ENCODE data around the gene IL1RAPL1. TPM values are rescaled to one million over a fixed set of nuclear protein-coding genes. Genes with fewer than 3 reads are reported as not detected.

Gene IL1RAPL1
- polyA plus RNA-seq, 1 donor from 2014 or later, result not detected

- Histone ChIP-seq H3K36me3 (ENCODE audit: insufficient read depth, low read length) (no peaks in the 10 kb centered on the region), H3K27ac (ENCODE audit: low read length) (no peak overlapping the region), H3K4me3 (ENCODE audit: low read length) (no peak overlapping the region), H2AFZ (ENCODE audit: low read depth, low read length) (no peak overlapping the region), H3K27me3 (ENCODE audit: insufficient read depth, low read depth, low read length) (no peaks in the 10 kb centered on the region), H4K20me1 (ENCODE audit: insufficient read depth) (no peaks in the 10 kb centered on the region), H3K9me3 (ENCODE audit: low read length) (no peaks in the 10 kb centered on the region), H3K9ac (ENCODE audit: low read length) (no peak overlapping the region), H3K9me2 (ENCODE audit: insufficient read depth, low read length) (no peaks in the 10 kb centered on the region), H3K4me2 (ENCODE audit: low read length) (no peak overlapping the region), H3K79me2 (replicated peaks; ENCODE audit: insufficient read depth, low read length) (no peaks in the 10 kb centered on the region), H3F3A (ENCODE audit: insufficient read depth, low read length, poor library complexity, severe bottlenecking) (no peaks in the 10 kb centered on the region)
- TF ChIP-seq, protein P1, sequence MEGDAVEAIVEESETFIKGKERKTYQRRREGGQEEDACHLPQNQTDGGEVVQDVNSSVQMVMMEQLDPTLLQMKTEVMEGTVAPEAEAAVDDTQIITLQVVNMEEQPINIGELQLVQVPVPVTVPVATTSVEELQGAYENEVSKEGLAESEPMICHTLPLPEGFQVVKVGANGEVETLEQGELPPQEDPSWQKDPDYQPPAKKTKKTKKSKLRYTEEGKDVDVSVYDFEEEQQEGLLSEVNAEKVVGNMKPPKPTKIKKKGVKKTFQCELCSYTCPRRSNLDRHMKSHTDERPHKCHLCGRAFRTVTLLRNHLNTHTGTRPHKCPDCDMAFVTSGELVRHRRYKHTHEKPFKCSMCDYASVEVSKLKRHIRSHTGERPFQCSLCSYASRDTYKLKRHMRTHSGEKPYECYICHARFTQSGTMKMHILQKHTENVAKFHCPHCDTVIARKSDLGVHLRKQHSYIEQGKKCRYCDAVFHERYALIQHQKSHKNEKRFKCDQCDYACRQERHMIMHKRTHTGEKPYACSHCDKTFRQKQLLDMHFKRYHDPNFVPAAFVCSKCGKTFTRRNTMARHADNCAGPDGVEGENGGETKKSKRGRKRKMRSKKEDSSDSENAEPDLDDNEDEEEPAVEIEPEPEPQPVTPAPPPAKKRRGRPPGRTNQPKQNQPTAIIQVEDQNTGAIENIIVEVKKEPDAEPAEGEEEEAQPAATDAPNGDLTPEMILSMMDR (IDR thresholded peaks at IDR 0.05; ENCODE audit: poor library complexity, severe bottlenecking), result no peak
Measured at GRCh38 chrX:29155286-29155685, 568.0 kb downstream of the IL1RAPL1 start.

GRCh38 chrX:29172880-29173279 is 585.6 kb downstream of the IL1RAPL1 start:
- TF ChIP-seq, protein P1 (IDR thresholded peaks at IDR 0.05; ENCODE audit: poor library complexity, severe bottlenecking), result no peak
- TF ChIP-seq REST (IDR thresholded peaks at IDR 0.05; ENCODE audit: borderline replicate concordance) (no peak), EP300 (conservative IDR thresholded peaks at IDR 0.05; ENCODE audit: poor library complexity, severe bottlenecking) (no peak), MXI1 (conservative IDR thresholded peaks at IDR 0.05; ENCODE audit: poor library complexity, severe bottlenecking) (no peak), RAD21 (conservative IDR thresholded peaks at IDR 0.05) (no peak), EZH2 (IDR thresholded peaks at IDR 0.05; ENCODE audit: borderline replicate concordance, insufficient read depth, low read length, poor library complexity, severe bottlenecking) (no peak)
- Histone ChIP-seq H3K4me3 (ENCODE audit: low read length) (no peak overlapping the region), H3K27me3 (ENCODE audit: insufficient read depth, low read depth, low read length) (no peaks in the 10 kb centered on the region), H3K36me3 (ENCODE audit: insufficient read depth, low read length) (no peaks in the 10 kb centered on the region), H3K27ac (ENCODE audit: low read length) (no peak overlapping the region), H3K79me2 (replicated peaks; ENCODE audit: insufficient read depth, low read length) (no peaks in the 10 kb centered on the region), H3F3A (ENCODE audit: insufficient read depth, low read length, poor library complexity, severe bottlenecking) (no peaks in the 10 kb centered on the region), H3K4me2 (ENCODE audit: low read length) (no peak overlapping the region), H2AFZ (ENCODE audit: low read depth, low read length) (no peak overlapping the region), H3K9me3 (ENCODE audit: low read length) (no peaks in the 10 kb centered on the region), H3K9me2 (ENCODE audit: insufficient read depth, low read length) (no peaks in the 10 kb centered on the region), H4K20me1 (ENCODE audit: insufficient read depth) (no peaks in the 10 kb centered on the region), H3K9ac (ENCODE audit: low read length) (no peak overlapping the region)
